Neural crest cell (in vitro differentiated cells): ENCODE measurements around the gene SLC14A1. TPM values are rescaled to one million over a fixed set of nuclear protein-coding genes. Genes with fewer than 3 reads are reported as not detected.
A peak's percentile ranks its signal among the peaks of the same experiment; 100 is the strongest.

ENCODE experiments used
- DNase-seq: peaks from one replicate; pipeline ENCODE4 v3.0.0; 2021; ENCODE audit warnings: low read depth, mixed read lengths, low spot score
- H3K27ac Mint-ChIP-seq: one replicate; pipeline ENCODE4 v1.8.0; 2021; ENCODE audit warnings: mild to moderate bottlenecking, mixed read lengths; ENCODE audit not compliant: unreplicated experiment
- H3K27me3 Mint-ChIP-seq: 2 replicates; pipeline ENCODE4 v1.8.0; 2021; ENCODE audit warnings: low read depth, mild to moderate bottlenecking, mixed read lengths
- H3K36me3 Mint-ChIP-seq: 2 replicates; pipeline ENCODE4 v1.8.0; 2021; ENCODE audit warnings: low read depth, mild to moderate bottlenecking, mixed read lengths
- H3K4me1 Mint-ChIP-seq: 2 replicates; pipeline ENCODE4 v1.8.0; 2021; ENCODE audit warnings: mixed read lengths
- H3K4me3 Mint-ChIP-seq: one replicate; pipeline ENCODE4 v1.8.0; 2021; ENCODE audit warnings: mild to moderate bottlenecking, mixed read lengths
- H3K9me3 Mint-ChIP-seq: 2 replicates; pipeline ENCODE4 v1.8.0; 2021; ENCODE audit warnings: mixed read lengths
- CTCF ChIP-seq: fragments of 200-600 bp; sonication (generic); conservative IDR thresholded peaks from 2 replicates; pipeline ENCODE4 v1.5.0; 2021; ENCODE audit warnings: antibody characterized with exemption, mild to moderate bottlenecking
- total RNA-seq: library from RNA; stranded (reverse); gene quantifications from 2 replicates; pipeline ENCODE4 v1.2.1, GENCODE V29; 2021

The SLC14A1 gene
- total RNA-seq, 1 donor from 2014 or later: not detected

DNA sequence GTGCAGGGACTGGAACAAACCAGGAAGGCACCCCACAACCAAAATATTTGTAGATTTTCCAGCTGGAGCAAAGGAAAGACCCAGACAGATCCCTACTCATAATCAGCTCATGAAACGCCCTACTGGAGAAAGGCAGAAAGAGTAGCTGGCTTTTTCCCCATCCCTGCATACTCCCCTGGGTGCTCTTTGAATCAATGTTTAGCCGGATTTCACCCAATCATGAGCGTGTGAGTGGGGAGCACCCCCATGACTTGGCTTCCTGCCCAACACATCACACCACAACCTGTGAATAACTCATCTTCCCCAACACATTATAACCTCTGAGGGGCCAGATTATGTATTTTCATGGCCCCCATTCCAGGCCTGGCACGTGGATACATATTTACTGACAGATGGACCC, 35.1 kb upstream of the SLC14A1 start:
- Mint-ChIP-seq H3K27ac (no peak overlapping the region), H3K9me3 (peaks cover 5% of the 10 kb centered on the region)

GRCh38 chr18:45689396-45689795, 34.6 kb upstream of the SLC14A1 start:
- TF ChIP-seq CTCF: no peak
- Mint-ChIP-seq H3K27me3 (peaks cover 11% of the 10 kb centered on the region), H3K4me1 (peaks cover 4% of the 10 kb centered on the region), H3K4me3 (no peak overlapping the region), H3K27ac (no peak overlapping the region), H3K9me3 (peaks cover 6% of the 10 kb centered on the region), H3K36me3 (peaks cover 3% of the 10 kb centered on the region)
- no peak for DNase-seq

More for the DNA sequence above, 35.1 kb upstream of the SLC14A1 start:
- no peak for TF ChIP-seq CTCF
- no peak for DNase-seq
- peaks cover 4% of the 10 kb centered on the region for H3K4me1 Mint-ChIP-seq
- H3K4me3 Mint-ChIP-seq: no peak overlapping the region
- peaks cover 2% of the 10 kb centered on the region for H3K36me3 Mint-ChIP-seq
- peaks cover 10% of the 10 kb centered on the region for H3K27me3 Mint-ChIP-seq

DNA sequence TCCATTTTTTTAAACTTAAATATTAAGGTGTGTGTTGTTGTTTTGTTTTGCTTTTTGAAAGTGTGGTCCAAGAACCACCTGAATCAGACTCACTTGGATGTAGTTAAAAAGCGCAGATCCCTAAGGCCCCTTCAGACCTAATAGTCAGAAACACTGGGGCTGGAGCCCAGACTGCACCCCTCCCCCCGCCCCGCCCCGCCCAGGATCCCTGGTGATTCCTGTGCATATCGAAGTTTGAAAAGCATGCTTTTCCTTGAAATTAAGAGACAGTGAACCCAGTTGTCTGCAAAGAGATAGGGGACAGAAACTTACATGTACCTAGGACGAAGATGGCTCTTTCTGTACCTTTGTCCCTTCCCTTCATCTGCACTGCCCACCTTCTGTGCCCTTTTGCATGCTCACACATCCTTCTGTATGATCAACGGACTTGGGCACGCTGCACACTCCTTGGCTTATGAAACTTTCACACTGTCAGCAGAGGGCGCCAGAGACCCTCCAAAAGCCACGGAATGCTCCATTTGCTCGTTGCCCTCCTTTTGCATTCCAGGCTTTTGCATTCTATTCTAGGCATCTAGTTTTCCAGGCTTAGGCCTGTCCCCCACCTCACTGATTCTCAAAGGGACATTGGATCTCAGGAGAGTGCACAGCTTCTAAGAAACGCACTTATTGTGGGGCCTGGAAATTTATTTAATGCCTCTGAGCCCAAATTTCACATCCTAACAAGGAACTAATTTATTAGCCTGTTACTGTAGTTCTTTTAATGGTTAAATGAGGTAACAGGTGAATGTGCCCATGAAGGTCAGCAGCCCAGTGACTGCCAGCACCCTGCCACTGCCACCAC, 32.8 kb upstream of the SLC14A1 start:
- H3K27ac Mint-ChIP-seq: no peak overlapping the region
- DNase-seq: peak; percentile 90
- peaks cover 6% of the 10 kb centered on the region for H3K9me3 Mint-ChIP-seq
- peak; percentile 87 for TF ChIP-seq CTCF
- H3K4me1 Mint-ChIP-seq: peaks cover 4% of the 10 kb centered on the region
- H3K36me3 Mint-ChIP-seq: peaks cover 3% of the 10 kb centered on the region
- peaks cover 16% of the 10 kb centered on the region for H3K27me3 Mint-ChIP-seq
- no peak overlapping the region for H3K4me3 Mint-ChIP-seq

DNA sequence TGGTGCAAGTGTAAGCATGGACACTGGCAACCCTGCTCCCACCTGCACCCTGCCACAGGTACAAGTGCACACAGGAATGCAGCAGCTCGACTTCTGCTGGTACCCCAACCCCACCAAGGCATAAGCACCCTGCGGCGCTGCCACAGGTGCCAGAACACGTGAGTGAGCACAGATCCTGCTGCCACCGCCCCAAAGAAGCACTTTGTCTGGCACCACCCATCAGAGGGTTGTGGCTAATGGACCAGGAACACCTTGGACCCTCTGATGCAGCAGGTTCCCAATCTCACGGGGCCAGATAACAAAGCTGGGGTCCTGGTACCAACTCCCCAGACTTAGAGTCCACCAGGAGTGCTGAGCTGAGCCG, 32.2 kb upstream of the SLC14A1 start:
- peaks cover 4% of the 10 kb centered on the region for H3K4me1 Mint-ChIP-seq
- no peak for DNase-seq
- H3K4me3 Mint-ChIP-seq: no peak overlapping the region
- peaks cover 3% of the 10 kb centered on the region for H3K36me3 Mint-ChIP-seq
- TF ChIP-seq CTCF: no peak
- H3K27me3 Mint-ChIP-seq: peaks cover 21% of the 10 kb centered on the region
- H3K27ac Mint-ChIP-seq: no peak overlapping the region
- H3K9me3 Mint-ChIP-seq: peaks cover 6% of the 10 kb centered on the region

DNA sequence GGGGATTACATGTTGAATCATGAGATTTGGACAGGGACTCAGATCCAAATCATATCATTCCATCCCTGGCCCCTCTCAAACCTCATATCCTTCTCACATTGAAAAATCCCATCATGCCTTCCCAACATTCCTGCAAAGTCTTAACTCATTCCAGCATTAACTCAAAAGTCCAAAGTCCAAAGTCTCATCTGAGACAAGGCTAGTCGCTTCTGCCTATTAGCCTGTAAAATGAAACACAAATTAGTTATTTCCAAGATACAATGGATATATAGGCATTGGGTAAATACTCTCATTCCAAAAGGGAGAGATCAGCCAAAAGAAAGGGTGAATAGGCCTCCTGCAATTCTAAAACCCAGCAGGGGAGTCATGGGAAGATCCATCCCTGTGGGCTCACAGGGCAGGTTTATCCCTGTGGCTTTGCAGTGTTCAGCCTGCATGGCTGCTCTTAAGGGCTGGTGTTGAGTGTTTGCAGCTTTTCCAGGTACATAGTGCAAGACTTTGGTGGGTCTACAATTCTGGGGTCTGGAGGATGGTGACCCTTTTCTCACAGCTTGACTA, 21.2 kb upstream of the SLC14A1 start:
- Mint-ChIP-seq H3K9me3 (peaks cover 26% of the 10 kb centered on the region), H3K4me3 (no peak overlapping the region), H3K4me1 (no peaks in the 10 kb centered on the region), H3K27ac (no peak overlapping the region), H3K27me3 (peaks cover 16% of the 10 kb centered on the region), H3K36me3 (peaks cover 6% of the 10 kb centered on the region)
- no peak for DNase-seq
- TF ChIP-seq CTCF: no peak
